OCI-LY1 (cell line): ENCODE results near the gene TMEM63B.

ENCODE experiments used
- H2AFZ ChIP-seq: fragments of 200-600 bp; sonication (generic), shearing (Covaris generic); 2 replicates; pipeline ENCODE4 v1.6.0; 2014; ENCODE audit warnings: antibody characterized with exemption, mild to moderate bottlenecking, low read length
- H3F3A ChIP-seq: fragments of 200-600 bp; sonication (generic), shearing (Covaris generic); 2 replicates; pipeline ENCODE4 v1.6.0; 2014; ENCODE audit warnings: mild to moderate bottlenecking, antibody characterized with exemption, low read length, moderate library complexity; ENCODE audit not compliant: insufficient read depth
- H3K27ac ChIP-seq: fragments of 200-600 bp; sonication (generic); 2 replicates; pipeline ENCODE4 v1.5.1; 2014; ENCODE audit warnings: low read length, mixed run types, mild to moderate bottlenecking, low read depth; ENCODE audit not compliant: poor library complexity, severe bottlenecking
- H3K27me3 ChIP-seq: fragments of 200-600 bp; sonication (generic); 2 replicates; pipeline ENCODE4 v1.6.0; 2014; ENCODE audit warnings: antibody characterized with exemption, mild to moderate bottlenecking, low read length, moderate library complexity; ENCODE audit not compliant: insufficient read depth
- H3K36me3 ChIP-seq: fragments of 200-600 bp; sonication (generic); 2 replicates; pipeline ENCODE4 v1.6.1; 2014; ENCODE audit warnings: mild to moderate bottlenecking, antibody characterized with exemption, low read length, moderate library complexity, mixed read lengths; ENCODE audit not compliant: insufficient read depth
- H3K4me1 ChIP-seq: fragments of 200-600 bp; sonication (generic); 2 replicates; pipeline ENCODE4 v1.5.1; 2014; ENCODE audit warnings: mild to moderate bottlenecking, low read length, moderate library complexity; ENCODE audit not compliant: insufficient read depth, severe bottlenecking
- H3K4me2 ChIP-seq: fragments of 200-600 bp; sonication (generic), shearing (Covaris generic); 2 replicates; pipeline ENCODE4 v1.6.1; 2014; ENCODE audit warnings: low read length
- H3K4me3 ChIP-seq: fragments of 200-600 bp; sonication (generic); 2 replicates; pipeline ENCODE4 v1.5.1; 2014; ENCODE audit warnings: low read length, low read depth, mild to moderate bottlenecking, mixed read lengths; ENCODE audit not compliant: poor library complexity, severe bottlenecking
- H3K79me2 ChIP-seq: fragments of 200-600 bp; shearing (Covaris generic); 2 replicates; pipeline ENCODE4 v1.6.1; 2016; ENCODE audit warnings: mixed run types, low read length, mixed read lengths; ENCODE audit not compliant: insufficient read depth
- H3K9ac ChIP-seq: fragments of 200-600 bp; sonication (generic), shearing (Covaris generic); 2 replicates; pipeline ENCODE4 v1.6.1; 2014; ENCODE audit warnings: mild to moderate bottlenecking, low read length, mixed read lengths
- H3K9me2 ChIP-seq: fragments of 200-600 bp; sonication (generic), shearing (Covaris generic); 2 replicates; pipeline ENCODE4 v1.6.1; 2014; ENCODE audit warnings: low read depth, mild to moderate bottlenecking, low read length, mixed read lengths
- H3K9me3 ChIP-seq: fragments of 200-600 bp; shearing (Covaris generic); 2 replicates; pipeline ENCODE4 v1.6.1; 2014; ENCODE audit warnings: low read length, mixed read lengths
- H4K20me1 ChIP-seq: fragments of 200-600 bp; sonication (generic), shearing (Covaris generic); 2 replicates; pipeline ENCODE4 v1.6.0; 2016; ENCODE audit warnings: mild to moderate bottlenecking, low read length; ENCODE audit not compliant: insufficient read depth
- EZH2 ChIP-seq: fragments of 200-600 bp; sonication (generic), shearing (Covaris generic); IDR thresholded peaks from 2 replicates; pipeline ENCODE4 v1.8.0; 2017; ENCODE audit warnings: borderline replicate concordance, mixed run types, mild to moderate bottlenecking, antibody characterized with exemption, low read length, moderate library complexity, mixed read lengths
- TF ChIP-seq, protein P1 (sequence below): fragments of 200-600 bp; sonication (generic), shearing (Covaris generic); IDR thresholded peaks from 2 replicates; pipeline ENCODE4 v1.5.1; 2017; ENCODE audit warnings: mild to moderate bottlenecking, antibody characterized with exemption, low read length, moderate library complexity, mixed read lengths

The TMEM63B gene

DNA sequence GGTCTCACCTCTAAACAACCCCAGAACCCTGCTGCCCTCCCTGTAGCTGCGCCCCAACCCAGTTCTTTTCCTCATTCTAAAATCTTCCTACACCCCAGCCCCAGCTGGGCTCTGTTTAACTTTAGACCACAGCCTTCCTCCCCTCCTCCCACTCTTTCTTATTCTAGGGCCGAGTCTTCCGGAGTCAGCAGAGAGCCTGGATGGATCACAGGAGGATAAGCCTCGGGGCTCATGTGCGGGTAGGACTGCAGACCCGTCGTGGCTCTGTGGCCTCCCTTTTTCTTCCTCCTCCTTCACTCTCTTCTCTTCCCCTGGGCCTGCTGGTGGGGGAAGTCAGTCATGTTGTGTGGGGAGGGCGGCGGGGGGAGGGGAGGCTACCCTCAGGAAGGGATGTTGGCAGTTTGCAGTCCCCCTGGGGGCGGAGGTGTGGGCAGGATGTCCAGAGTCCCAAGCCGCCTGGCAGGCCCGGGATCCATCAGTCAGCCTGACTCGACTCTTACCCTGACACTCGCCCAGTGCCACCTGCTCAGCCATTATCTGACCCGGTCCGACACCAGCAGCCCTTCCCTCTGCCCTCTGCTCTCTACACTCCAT, 39.3 kb downstream of the TMEM63B start:
- peaks cover 6% of the 10 kb centered on the region for H3K4me1 ChIP-seq

DNA sequence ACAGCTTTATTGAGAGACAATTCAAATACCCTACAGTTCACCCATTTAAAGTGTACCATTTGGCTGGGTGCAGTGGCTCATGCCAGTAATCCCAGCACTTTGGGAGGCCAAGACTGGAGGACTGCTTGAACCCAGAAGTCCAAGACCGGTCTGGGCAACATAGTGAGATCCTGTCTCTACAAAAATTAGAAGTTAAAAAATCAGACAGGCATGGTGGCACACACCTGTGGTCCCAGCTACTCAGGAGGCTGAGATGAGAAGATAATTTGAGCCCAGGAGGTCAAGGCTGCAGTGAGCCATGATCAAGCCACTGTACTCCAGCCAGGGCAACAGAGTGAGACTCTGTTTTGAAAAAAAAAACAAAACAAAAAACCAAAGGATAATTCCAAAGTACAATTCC, 40.2 kb downstream of the TMEM63B start:
- no peak overlapping the region for H3K4me2 ChIP-seq
- H3K9me3 ChIP-seq: no peaks in the 10 kb centered on the region
- H3K9me2 ChIP-seq: no peaks in the 10 kb centered on the region
- peaks cover 11% of the 10 kb centered on the region; the same call in 1 of the 2 replicates for H3K27me3 ChIP-seq
- TF ChIP-seq, protein P1, sequence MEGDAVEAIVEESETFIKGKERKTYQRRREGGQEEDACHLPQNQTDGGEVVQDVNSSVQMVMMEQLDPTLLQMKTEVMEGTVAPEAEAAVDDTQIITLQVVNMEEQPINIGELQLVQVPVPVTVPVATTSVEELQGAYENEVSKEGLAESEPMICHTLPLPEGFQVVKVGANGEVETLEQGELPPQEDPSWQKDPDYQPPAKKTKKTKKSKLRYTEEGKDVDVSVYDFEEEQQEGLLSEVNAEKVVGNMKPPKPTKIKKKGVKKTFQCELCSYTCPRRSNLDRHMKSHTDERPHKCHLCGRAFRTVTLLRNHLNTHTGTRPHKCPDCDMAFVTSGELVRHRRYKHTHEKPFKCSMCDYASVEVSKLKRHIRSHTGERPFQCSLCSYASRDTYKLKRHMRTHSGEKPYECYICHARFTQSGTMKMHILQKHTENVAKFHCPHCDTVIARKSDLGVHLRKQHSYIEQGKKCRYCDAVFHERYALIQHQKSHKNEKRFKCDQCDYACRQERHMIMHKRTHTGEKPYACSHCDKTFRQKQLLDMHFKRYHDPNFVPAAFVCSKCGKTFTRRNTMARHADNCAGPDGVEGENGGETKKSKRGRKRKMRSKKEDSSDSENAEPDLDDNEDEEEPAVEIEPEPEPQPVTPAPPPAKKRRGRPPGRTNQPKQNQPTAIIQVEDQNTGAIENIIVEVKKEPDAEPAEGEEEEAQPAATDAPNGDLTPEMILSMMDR: no peak
- no peak for TF ChIP-seq EZH2
- H3K4me3 ChIP-seq: no peak overlapping the region
- H3K9ac ChIP-seq: no peak overlapping the region
- H3F3A ChIP-seq: no peaks in the 10 kb centered on the region
- no peaks in the 10 kb centered on the region for H3K79me2 ChIP-seq
- H3K27ac ChIP-seq: no peak overlapping the region
- no peaks in the 10 kb centered on the region for H3K36me3 ChIP-seq
- H2AFZ ChIP-seq: no peak overlapping the region
- H3K4me1 ChIP-seq: peaks cover 6% of the 10 kb centered on the region
- no peaks in the 10 kb centered on the region for H4K20me1 ChIP-seq

More for the DNA sequence above, 39.3 kb downstream of the TMEM63B start:
- Histone ChIP-seq H3K9me2 (no peaks in the 10 kb centered on the region), H3K4me2 (no peak overlapping the region), H3K36me3 (no peaks in the 10 kb centered on the region), H2AFZ (no peak overlapping the region), H3K4me3 (no peak overlapping the region), H3F3A (no peaks in the 10 kb centered on the region), H3K9ac (no peak overlapping the region), H3K79me2 (no peaks in the 10 kb centered on the region), H3K27me3 (peaks cover 11% of the 10 kb centered on the region; the same call in 1 of the 2 replicates), H3K27ac (no peak overlapping the region), H4K20me1 (no peaks in the 10 kb centered on the region), H3K9me3 (no peaks in the 10 kb centered on the region)
- TF ChIP-seq EZH2: no peak
- TF ChIP-seq, protein P1: no peak

GRCh38 chr6:44169154-44169553, 41.8 kb downstream of the TMEM63B start:
- TF ChIP-seq EZH2: no peak
- TF ChIP-seq, protein P1: no peak
- Histone ChIP-seq H3K4me1 (peaks cover 6% of the 10 kb centered on the region), H2AFZ (no peak overlapping the region), H4K20me1 (no peaks in the 10 kb centered on the region), H3K27me3 (peaks cover 4% of the 10 kb centered on the region; the same call in 1 of the 2 replicates), H3K4me2 (no peak overlapping the region), H3K79me2 (no peaks in the 10 kb centered on the region), H3K9me3 (no peaks in the 10 kb centered on the region), H3K27ac (no peak overlapping the region), H3K4me3 (no peak overlapping the region), H3F3A (no peaks in the 10 kb centered on the region), H3K36me3 (no peaks in the 10 kb centered on the region), H3K9ac (no peak overlapping the region), H3K9me2 (no peaks in the 10 kb centered on the region)
